Left renal pelvis (tissue), 4 donors: ENCODE measurements around the gene CFAP43. TPM values are rescaled to one million over a fixed set of nuclear protein-coding genes. Genes with fewer than 3 reads are reported as not detected.
"Not testable (repeated sequence)": the region's sequence is repeated elsewhere in the genome, so short reads cannot be mapped to it uniquely, and the experiment has no call there.

Experiments used
- DNase-seq, 4 donors: peaks; one replicate each; pipeline ENCODE4 v3.0.0-alpha.2; 2013; ENCODE audit warnings: low read depth in 4 of 4, low spot score in 3 of 4
- polyA plus RNA-seq, 4 donors: library from polyadenylated mRNA; unstranded; fragments of 120-200 nt; gene quantifications; one replicate each; pipeline ENCODE4 v1.2.1, GENCODE V29; 2013; ENCODE audit not compliant: insufficient read length in 4 of 4

CFAP43 gene
- polyA plus RNA-seq, 4 donors, result 2.5 to 24.9 (median 15.9) TPM

- no peak for DNase-seq
Observed at GRCh38 chr10:104259456-104259855, 27.3 kb upstream of the CFAP43 start.

DNA sequence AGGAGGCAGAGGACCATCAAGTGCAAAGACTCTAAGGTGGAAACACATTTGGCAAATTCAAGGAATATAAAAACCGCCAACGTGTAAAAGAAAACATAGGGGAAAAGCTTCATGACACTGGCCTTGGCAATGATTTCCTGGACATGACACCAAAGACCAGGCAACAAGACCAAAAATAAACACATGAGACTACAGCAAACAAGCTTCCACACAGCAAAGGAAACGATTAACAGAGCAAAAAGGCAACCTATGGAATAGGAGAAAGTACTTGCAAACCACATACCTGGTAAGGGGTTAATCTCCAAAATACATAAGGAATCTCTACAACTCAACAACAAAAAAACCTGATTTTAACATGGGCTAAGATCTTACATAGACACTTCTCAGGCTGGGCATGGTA, 26.0 kb upstream of the CFAP43 start:
- no peak for DNase-seq

DNA sequence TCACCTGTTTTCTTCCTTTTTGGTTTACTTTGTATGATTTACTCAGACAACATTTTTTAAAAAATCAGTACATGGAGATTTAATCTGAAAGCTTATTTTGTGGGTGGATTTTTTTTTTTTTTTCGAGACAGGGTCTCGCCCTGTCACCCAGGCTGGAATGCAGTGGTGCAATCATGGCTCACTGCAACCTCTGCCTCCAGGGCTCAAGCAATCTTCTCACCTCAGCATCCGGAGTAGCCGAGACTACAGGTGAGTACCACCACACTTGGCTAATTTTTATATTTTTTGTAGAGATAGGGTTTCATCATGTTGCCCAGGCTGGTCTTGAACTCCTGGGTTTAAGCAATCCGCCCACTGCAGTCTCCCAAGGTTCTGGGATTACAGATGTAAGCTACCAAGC, 25.1 kb upstream of the CFAP43 start:
- DNase-seq, result no peak

DNA sequence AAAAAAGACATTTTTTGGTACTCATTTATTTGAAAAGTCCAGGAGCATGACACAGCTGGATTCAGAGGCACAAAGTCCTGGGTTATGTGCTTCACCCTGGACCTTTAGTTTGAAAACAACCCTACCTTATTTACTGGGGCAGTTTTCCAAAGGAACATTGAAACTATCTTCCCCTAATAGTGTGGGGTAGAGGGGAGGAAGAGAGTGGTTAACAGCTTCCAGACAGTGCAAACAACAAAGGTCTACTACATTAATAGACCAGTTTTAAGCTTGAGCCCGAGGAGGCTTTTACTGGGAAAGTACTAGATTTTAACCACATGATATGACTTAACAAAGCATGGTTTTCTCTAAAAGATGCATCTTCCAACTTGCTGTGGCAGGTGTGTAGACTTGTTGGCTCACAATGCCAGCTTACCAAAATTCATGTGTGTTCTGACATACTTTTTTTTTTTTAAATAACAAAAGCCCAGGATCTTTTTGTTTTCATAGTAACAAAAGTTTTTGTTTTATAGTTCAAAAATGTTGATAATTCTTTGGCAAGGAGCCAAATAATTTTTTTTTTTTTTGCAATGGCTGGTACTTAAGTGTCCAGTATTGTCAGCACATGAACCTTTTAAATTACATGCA, 24.3 kb upstream of the CFAP43 start:
- no peak for DNase-seq

- DNase-seq, result no peak
Observed at GRCh38 chr10:104255311-104255981, 23.3 kb upstream of the CFAP43 start.

DNA sequence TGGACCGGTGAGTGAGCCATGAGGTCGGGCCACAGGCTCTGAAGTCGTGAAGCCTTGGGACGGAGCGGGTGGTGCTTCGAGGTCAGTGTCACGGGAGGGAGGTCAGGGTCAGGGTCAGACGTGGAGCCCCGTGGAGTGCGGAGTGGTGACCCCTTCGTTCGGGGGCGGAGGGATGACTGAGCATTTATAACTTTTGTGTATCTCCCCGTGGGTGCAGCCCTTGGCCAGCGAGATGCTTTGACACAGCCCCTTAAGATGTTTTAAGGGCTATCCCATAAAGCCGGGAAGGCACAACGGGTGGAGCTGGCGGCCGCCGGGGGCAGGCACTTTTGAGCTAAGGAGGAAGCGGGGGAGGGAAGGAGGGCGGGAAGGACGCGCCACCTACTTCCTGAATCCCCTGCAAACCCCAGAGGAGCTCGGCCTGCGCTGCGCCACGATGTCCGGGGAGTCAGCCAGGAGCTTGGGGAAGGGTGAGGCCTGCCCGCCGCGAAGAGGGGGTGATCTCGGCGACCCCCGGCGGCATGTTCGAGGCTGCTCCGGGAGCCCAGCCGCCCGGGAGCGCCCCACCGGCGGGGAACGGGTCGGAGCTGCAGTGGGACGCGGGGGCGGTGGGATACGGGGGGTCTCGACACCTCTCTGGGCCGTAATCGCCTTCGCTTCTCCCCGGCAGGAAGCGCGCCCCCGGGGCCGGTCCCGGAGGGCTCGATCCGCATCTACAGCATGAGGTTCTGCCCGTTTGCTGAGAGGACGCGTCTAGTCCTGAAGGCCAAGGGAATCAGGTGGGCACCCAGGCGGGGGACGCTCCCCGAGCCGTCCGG, 22.5 kb upstream of the CFAP43 start, which contains the start of gene GSTO1:
Gene GSTO1 (plus strand): TSS at position 400 of the 818 bp plus-strand sequence. CDS start 37 bp downstream, at position 437.
- DNase-seq, result no peak

DNA sequence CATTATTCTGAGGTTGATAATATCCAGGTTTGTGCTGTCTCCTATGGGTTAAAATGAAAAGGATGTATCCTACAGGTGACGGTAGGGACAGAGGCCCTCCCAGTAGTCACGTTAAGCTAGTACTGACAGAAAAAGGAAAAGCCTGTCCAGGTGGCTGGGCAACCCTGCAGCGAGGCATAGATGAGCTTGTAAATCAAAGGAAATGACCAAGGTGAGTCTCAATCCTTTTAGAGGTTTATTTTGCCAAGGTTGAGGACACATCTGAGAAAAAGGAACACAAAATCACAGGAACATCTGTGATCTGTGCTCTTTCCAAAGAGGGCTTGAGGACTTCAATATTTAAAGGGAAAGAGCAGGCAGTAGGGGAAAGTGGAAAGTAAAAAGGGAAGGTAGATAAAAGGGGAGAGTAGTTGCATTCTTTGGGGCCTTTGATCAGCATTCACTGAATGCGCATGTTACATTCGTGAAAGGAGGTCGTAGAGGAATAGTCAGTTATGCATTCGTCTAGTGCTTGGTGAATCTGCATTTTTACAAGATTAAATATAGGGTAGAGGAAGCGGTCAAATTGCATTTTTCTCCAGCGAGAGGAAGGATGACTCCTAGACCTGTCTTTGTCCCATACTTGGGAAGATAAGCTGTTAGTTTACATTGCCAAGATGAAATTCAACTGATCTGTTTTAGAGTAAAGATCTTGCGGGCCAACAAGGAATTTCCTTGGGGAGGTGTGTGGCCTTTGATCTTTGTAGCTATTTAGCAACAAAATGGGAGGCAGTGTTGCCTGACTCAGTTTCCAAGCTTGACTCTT, 21.6 kb upstream of the CFAP43 start:
- DNase-seq, result no peak

- no peak for DNase-seq
Observed at GRCh38 chr10:104253106-104253505, 20.9 kb upstream of the CFAP43 start.

- DNase-seq, result no peak
Observed at GRCh38 chr10:104252368-104252767, 20.2 kb upstream of the CFAP43 start.

- no peak for DNase-seq
Observed at GRCh38 chr10:104251443-104251842, 19.3 kb upstream of the CFAP43 start.

- DNase-seq, result no peak
Observed at GRCh38 chr10:104250371-104250770, 18.2 kb upstream of the CFAP43 start.

DNA sequence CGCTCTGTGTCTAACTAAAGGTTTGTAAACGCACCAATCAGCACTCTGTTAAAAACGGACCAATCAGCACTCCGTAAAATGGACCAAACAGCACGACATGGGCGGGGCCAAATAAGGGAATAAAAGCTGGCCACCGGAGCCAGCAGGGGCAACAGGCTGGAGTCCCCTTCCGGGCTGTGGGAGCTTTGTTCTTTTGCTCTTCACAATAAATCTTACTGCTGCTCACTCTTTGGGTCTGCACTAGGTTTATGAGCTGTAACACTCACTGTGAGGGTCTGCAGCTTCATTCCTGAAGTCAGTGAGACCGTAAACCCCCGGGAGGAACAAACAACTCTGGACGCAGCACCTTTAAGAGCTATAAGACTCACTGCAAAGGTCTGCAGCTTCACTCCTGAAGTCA, 16.8 kb upstream of the CFAP43 start:
- not testable (repeated sequence) for DNase-seq

DNA sequence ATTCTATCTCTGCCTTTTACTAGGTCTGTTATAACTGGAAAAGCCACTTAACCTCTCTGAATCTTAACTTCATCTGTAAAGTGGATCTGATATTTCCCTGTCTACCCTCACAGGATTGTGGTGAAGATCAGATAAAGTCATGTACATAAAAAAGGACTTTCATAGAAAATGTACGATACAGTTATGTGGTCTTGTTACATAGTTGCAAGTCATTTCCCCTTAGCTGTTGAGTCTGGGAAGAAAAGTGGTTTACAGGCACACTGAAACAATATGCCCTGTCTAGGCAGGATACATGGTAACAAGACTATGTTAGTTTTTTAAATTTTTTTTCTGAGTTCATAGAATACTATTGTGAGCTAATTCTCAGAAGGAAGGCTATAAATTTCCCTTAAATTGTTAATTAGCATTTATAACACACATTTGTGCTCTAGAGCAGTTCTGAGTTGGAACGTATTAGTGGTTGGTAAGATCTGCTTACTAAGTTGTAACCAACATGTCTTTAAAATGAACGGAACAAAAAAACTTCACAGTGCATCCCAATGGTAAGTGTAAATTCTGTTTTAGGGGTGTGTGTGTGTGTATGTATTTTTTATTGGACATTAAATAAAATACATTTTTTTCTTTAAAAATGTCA, 15.5 kb upstream of the CFAP43 start:
- DNase-seq, result no peak

- no peak for DNase-seq
Observed at GRCh38 chr10:104246976-104247375, 14.8 kb upstream of the CFAP43 start.

DNA sequence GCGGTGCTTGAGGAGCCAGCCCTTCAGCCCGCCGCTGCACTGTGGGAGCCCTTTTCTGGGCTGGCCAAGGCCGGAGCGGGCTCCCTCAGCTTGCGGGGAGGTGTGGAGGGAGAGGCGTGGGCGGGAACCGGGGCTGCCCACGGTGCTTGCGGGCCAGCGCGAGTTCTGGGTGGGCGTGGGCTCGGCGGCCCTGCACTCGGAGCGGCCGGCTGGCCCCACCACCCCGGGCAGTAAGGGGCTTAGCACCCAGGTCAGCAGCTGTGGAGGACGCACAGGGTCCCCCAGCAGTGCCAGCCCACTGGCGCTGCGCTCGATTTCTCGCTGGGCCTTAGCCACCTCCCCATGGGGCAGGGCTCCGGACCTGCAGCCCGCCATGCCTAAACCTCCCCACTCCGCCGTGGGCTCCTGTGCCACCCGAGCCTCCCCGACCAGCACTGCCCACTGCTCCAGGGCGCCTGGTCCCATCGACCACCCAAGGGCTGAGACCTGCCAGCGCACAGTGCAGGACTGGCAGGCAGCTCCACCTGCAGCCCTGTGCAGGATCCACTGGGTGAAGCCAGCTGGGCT, 13.0 kb upstream of the CFAP43 start:
- no peak for DNase-seq

DNA sequence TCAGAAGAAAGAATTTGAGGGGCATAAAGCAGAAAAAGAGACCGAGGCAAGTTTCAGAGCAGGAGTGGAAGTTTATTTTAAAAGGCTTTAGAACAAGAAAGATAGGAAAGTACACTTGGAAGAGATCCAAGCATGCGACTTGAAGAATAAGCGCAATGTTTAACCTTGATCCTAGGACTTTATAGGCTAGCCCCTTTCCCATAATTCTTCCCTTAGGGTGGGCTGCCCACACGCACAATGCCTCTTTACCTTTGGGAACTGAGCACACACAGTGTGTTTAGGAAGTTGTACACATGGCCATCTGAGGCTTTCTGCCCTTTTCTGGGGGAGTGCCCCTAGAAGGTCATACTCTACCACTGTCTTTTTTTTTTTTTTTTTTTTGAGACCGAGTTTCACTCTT, 11.3 kb upstream of the CFAP43 start:
- DNase-seq, result no peak

DNA sequence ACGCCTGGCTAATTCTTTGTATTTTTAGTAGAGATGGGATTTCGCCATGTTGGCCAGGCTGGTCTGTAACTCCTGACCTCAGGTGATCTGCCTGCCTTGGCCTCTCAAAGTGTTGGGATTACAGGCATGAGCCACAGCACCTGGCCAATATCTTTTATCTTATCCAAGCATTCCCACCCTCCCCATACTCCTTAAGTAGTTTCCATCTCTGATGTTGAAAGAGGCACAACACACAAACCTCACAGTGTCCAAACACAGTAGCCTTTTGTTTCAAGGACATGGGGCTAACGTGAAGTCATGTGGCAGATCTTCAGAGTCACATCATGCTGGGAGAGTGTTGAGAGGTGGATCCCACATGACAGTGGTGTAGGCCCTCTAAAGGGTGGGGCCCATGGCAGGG, 10.8 kb upstream of the CFAP43 start:
- not testable (repeated sequence) for DNase-seq

GRCh38 chr10:104242545-104242944, 10.4 kb upstream of the CFAP43 start:
- DNase-seq, result no peak

DNA sequence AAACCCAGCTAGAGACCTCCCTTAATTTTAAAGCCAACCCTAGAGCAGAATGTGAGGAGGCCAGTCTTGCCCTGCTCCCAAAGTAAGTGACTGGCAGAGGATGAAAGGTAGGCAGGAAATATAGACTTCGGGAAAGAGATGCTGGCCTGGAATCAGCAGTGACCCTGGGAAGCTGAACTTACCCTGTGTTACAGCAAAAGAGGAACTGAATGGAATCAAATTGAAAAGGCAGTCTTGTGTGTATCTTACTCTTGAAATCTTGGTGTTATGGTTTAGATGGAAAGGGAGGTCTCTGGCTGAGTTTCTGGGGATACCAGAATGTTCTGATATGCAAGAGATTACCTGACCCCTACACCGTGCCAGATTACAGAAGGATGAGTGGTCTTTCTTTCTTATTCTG, 7.9 kb upstream of the CFAP43 start:
- DNase-seq, result no peak

DNA sequence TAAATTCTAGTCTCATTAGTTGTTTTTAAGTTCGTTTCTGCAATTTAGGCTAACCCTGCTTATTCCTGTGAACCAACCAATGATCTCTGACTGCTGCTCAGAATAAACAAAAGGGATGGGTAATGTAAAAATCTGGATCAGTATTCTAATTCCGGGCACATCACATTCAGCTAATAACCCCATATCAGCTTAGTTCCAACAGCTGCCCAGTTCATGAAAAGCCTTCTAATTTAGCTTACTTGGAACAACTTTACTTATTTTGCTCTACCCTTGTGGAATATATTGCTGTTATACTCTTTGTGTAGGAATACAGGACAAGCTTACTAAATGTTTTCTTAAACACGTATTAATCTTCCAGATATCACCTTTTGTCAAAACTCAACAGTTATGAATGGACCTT, 3.6 kb upstream of the CFAP43 start:
- DNase-seq, result no peak
